Activated CD4-positive, alpha-beta T cell treated with anti-CD3 and anti-CD28 coated beads, Interleukin-2, amount 10 ng/mL, durations not matched to agents 7 days and 5 days (primary cell): ENCODE measurements around the gene THOC1. TPM values are rescaled to one million over a fixed set of nuclear protein-coding genes. Genes with fewer than 3 reads are reported as not detected.
"Not testable (repeated sequence)": the region's sequence is repeated elsewhere in the genome, so short reads cannot be mapped to it uniquely, and the experiment has no call there.

Experiments
- CTCF ChIA-PET: fragments of 350-600 bp; sonication (Branson Sonifier 250); formaldehyde crosslinking; loops from one replicate; lab custom pipeline; 2021; ENCODE audit warnings: antibody characterized with exemption; lab: Charles Lee
- POLR2A ChIA-PET: fragments of 350-600 bp; sonication (Branson Sonifier 250); formaldehyde crosslinking; loops from one replicate; lab custom pipeline; 2021; ENCODE audit warnings: antibody characterized with exemption; lab: Charles Lee
- DNase-seq: peaks from one replicate; pipeline ENCODE4 v3.0.0-alpha.2; 2020
- H3K27ac Mint-ChIP-seq: one replicate; pipeline ENCODE4 v1.8.0; 2021; ENCODE audit warnings: mild to moderate bottlenecking, moderate library complexity, mixed read lengths
- H3K27me3 Mint-ChIP-seq: one replicate; pipeline ENCODE4 v1.8.0; 2021; ENCODE audit warnings: mixed read lengths
- H3K36me3 Mint-ChIP-seq: one replicate; pipeline ENCODE4 v1.8.0; 2021; ENCODE audit warnings: low read depth, mixed read lengths
- H3K4me1 Mint-ChIP-seq: one replicate; pipeline ENCODE4 v1.8.0; 2021; ENCODE audit warnings: mixed read lengths
- H3K4me3 Mint-ChIP-seq: one replicate; pipeline ENCODE4 v1.8.0; 2021; ENCODE audit warnings: mild to moderate bottlenecking, moderate library complexity, mixed read lengths
- H3K9me3 Mint-ChIP-seq: one replicate; pipeline ENCODE4 v1.8.0; 2021; ENCODE audit warnings: mixed read lengths
- total RNA-seq, 2 experiments: library from RNA; stranded (reverse); gene quantifications; one replicate each; pipeline ENCODE4 v1.2.3, GENCODE V29; 2021

Gene THOC1
- total RNA-seq, 2 experiments from 2014 or later: 46.7 to 55.9 TPM

DNA sequence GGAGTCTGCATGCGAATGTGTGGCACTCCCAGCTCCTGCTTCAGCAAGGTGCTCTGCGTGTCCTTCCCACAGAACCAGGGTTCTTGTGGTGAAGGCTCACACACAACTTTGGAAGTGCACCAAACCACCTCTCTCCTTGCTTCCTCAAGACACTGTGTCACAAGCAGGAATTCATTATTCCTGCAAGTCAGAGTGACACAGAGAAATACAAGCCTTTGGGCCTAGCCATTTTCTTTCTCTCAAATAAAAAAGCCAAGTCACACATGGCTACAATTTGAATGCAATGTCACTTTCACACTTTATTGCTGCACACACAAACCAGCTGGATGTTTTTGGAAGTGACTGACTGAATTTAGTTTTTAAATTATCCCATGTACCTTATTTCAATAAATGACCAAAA, 30.1 kb upstream of the THOC1 start:
- no peaks in the 10 kb centered on the region for H3K36me3 Mint-ChIP-seq

DNA sequence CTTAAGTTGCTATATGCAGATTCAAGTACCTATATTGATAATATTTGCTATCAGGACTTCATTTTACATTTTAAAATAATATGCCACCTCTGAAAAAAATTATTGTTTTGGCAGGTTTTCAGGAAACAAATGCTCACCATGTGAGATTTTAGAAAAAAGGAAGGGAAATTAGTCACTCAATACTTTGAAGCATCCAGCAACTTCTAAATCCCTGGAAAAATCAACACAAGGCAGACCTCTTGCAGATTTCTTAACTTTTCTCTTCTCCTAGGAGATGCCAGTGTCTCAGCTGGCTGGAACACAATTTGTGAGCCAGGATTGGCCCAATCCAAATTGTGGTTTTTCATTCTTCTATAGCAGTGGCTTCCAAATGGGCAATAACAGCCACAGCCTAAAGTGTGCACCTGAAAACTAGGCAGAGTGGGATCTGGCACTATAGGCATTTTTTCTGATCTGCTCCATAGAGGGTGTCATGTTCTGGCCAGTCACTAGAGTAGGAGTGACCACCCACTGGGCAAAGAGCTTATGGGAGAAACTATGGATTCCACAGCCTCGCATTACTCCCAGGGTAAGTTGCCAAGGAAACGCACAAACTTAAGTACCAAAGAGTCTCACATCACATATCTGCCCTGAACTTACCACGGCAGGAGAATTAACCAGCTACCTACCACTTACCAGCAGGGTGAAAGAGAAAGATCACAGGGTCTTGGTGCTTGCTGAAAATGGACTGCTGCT, 28.1 kb upstream of the THOC1 start:
- no peak for DNase-seq
- Mint-ChIP-seq H3K36me3 (no peaks in the 10 kb centered on the region), H3K27ac (no peak overlapping the region), H3K4me3 (no peak overlapping the region), H3K27me3 (peaks cover 11% of the 10 kb centered on the region), H3K9me3 (no peaks in the 10 kb centered on the region), H3K4me1 (no peaks in the 10 kb centered on the region)
- ChIA-PET CTCF (interaction anchor here (1.0 kb wide), 1 partner anchor 20 kb away, joined by 3 read pairs; no protein-coding TSS in a partner anchor), POLR2A (interaction anchor here (0.7 kb wide), 1 partner anchor 10 kb away, joined by 4 read pairs; no protein-coding TSS in a partner anchor)

More for the DNA sequence above, 30.1 kb upstream of the THOC1 start:
- no peak for DNase-seq
- no peak overlapping the region for H3K4me3 Mint-ChIP-seq
- no peak overlapping the region for H3K27ac Mint-ChIP-seq
- CTCF ChIA-PET: interaction anchor here (0.9 kb wide), 1 partner anchor 10 kb away, joined by 3 read pairs; no protein-coding TSS in a partner anchor
- H3K4me1 Mint-ChIP-seq: no peaks in the 10 kb centered on the region
- H3K9me3 Mint-ChIP-seq: no peaks in the 10 kb centered on the region
- POLR2A ChIA-PET: no interaction called here
- H3K27me3 Mint-ChIP-seq: peaks cover 13% of the 10 kb centered on the region

DNA sequence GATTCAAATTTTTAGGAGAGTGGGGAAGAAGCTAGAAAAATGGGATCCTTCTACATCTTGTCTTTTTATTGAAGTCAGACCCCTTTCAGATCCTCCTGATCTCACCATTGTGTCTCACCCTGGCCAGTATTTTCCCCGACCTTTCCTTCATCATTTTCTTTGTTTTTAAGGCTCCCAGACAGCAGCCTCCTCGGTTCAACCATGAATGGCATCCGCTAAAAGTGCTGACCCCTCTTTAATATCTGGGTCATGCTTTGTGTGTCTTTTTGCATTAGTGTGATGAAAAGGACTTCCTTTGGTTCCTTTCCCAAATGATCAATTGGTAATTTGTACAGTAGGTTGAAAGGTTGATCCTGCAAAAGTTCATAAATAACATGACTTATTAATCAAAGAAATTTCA, 26.7 kb upstream of the THOC1 start:
- Mint-ChIP-seq H3K4me3 (no peak overlapping the region), H3K4me1 (no peaks in the 10 kb centered on the region), H3K27ac (no peak overlapping the region), H3K27me3 (peaks cover 11% of the 10 kb centered on the region), H3K9me3 (no peaks in the 10 kb centered on the region), H3K36me3 (no peaks in the 10 kb centered on the region)
- no peak for DNase-seq
- CTCF ChIA-PET: no interaction called here
- POLR2A ChIA-PET: no interaction called here

DNA sequence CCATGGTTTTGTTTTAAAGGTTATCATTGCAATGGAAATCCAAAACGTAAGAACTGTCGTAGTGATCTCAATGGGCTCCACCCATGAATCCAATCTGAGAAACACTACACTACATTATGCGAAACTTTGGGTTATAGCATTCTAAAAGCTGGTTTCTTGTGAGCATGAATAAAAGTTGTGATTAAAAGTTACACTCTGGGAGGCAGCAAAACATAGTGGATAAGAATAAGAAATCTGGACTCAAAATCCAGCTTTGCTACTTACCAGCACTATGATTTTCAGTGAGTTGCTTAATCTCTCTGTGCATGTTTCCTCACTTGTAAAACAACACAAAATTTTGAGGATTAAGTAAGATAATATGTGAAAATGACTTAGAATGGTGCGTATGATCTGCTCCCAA, 25.7 kb upstream of the THOC1 start:
- Mint-ChIP-seq H3K36me3 (no peaks in the 10 kb centered on the region), H3K4me3 (no peak overlapping the region), H3K9me3 (no peaks in the 10 kb centered on the region), H3K4me1 (no peaks in the 10 kb centered on the region), H3K27me3 (peaks cover 10% of the 10 kb centered on the region), H3K27ac (no peak overlapping the region)
- no peak for DNase-seq
- POLR2A ChIA-PET: no interaction called here
- CTCF ChIA-PET: no interaction called here

DNA sequence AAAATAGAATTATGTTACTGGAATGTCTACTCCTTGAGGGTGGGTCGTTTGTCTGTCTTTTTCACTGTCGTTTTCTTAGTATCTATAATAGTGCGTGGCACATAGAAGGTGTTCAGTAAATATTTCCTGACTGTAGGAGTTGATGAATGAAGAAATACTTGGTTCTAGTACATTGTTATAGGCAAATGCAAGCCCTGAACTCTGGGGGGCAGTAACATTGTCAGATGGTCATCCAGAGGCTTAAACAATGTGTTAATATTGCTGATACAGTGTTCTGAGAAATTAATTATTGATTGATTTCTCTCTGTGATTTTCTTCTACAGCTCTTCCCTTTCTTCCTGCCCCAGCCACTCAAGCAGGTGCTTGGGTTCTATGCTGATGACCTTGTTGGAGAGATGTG, 24.4 kb upstream of the THOC1 start:
- Mint-ChIP-seq H3K4me3 (no peak overlapping the region), H3K36me3 (no peaks in the 10 kb centered on the region), H3K4me1 (no peaks in the 10 kb centered on the region), H3K27ac (no peak overlapping the region), H3K9me3 (no peaks in the 10 kb centered on the region), H3K27me3 (peaks cover 10% of the 10 kb centered on the region)
- ChIA-PET CTCF (interaction anchor here (0.7 kb wide), 1 partner anchor 118 kb away, joined by 3 read pairs; no protein-coding TSS in a partner anchor), POLR2A (no interaction called here)
- no peak for DNase-seq

DNA sequence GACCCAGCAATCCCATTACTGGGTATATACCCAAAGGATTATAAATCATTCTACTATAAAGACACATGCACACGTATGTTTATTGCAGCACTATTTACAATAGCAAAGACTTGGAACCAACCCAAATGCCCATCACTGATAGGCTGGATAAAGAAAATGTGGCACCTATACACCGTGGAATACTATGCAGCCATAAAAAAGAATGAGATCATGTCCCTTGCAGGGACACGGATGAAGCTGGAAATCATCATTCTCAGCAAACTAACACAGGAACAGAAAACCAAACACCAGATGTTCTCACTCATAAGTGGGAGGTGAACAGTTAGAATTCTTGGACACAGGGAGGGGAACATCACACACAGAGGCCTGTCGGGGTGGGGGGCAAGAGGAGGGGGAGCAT, 22.1 kb upstream of the THOC1 start:
- H3K4me1 Mint-ChIP-seq, H3K4me3 Mint-ChIP-seq, POLR2A ChIA-PET, CTCF ChIA-PET, H3K36me3 Mint-ChIP-seq, H3K9me3 Mint-ChIP-seq, DNase-seq, H3K27ac Mint-ChIP-seq: not testable (repeated sequence)
- peaks cover 14% of the 10 kb centered on the region for H3K27me3 Mint-ChIP-seq

DNA sequence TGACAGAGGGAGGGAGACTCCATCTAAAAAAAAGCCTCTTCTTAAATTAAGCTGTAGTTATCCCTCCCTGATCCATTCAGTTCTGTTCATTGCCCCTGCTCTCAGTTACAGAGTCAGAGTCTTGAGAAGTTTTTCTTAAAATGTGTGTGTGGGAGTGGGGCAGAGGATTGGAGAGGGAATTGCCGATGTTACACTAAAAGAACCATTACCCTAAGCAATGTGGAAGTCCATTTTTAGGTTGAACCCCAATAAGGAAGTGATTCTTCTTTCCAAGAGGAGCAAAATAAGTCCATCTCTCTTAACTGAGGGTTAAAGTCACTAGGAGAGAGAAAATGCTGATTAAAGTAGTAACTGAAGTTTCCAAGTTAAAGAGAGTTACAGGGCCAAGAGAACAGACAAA, 21.2 kb upstream of the THOC1 start:
- POLR2A ChIA-PET: no interaction called here
- H3K27me3 Mint-ChIP-seq: peaks cover 9% of the 10 kb centered on the region
- no peaks in the 10 kb centered on the region for H3K36me3 Mint-ChIP-seq
- CTCF ChIA-PET: interaction anchor here (0.9 kb wide), 1 partner anchor 8 kb away, joined by 3 read pairs; no protein-coding TSS in a partner anchor
- H3K4me1 Mint-ChIP-seq: no peaks in the 10 kb centered on the region
- no peak overlapping the region for H3K4me3 Mint-ChIP-seq
- no peak overlapping the region for H3K27ac Mint-ChIP-seq
- no peaks in the 10 kb centered on the region for H3K9me3 Mint-ChIP-seq
- no peak for DNase-seq

DNA sequence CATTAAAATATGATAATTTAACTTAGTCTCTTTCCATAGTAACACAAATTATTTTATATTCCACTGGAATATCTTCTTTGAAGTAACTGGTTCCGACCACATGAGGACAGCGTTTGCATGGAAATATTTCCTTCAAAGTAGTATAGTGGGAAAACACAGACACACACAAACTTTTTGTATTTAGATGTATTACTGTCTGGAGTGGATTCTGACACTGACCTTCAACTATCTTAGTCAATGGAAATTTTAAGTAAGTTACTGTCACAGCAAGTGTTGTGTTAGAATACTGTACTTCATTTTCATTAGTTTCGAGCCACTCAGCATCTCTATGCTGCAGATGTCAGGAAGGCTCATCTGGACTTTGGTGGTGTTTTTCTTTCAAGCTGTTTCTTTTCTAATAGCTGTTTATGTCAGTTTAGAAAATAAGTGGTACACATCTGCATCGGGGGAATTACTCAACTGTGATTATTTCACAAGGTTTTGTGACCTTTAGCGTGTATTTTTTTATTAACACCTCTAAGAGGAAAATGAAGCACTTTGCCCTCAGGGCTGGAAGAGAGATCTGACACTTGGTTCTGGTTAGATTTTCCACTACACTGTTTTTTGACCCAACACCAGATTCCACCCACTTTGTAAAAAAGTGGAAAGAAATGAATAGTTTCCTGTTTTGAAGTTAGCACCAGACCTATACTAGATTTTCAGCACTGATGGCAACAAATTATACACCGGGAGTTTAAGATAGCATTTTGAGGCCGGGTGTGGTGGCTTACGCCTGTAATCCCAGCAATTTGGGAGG, 18.9 kb upstream of the THOC1 start:
- no peak for DNase-seq
- H3K27me3 Mint-ChIP-seq: peaks cover 7% of the 10 kb centered on the region
- CTCF ChIA-PET: no interaction called here
- H3K4me1 Mint-ChIP-seq: no peaks in the 10 kb centered on the region
- H3K4me3 Mint-ChIP-seq: no peak overlapping the region
- no peaks in the 10 kb centered on the region for H3K36me3 Mint-ChIP-seq
- H3K9me3 Mint-ChIP-seq: no peaks in the 10 kb centered on the region
- POLR2A ChIA-PET: no interaction called here
- no peak overlapping the region for H3K27ac Mint-ChIP-seq

DNA sequence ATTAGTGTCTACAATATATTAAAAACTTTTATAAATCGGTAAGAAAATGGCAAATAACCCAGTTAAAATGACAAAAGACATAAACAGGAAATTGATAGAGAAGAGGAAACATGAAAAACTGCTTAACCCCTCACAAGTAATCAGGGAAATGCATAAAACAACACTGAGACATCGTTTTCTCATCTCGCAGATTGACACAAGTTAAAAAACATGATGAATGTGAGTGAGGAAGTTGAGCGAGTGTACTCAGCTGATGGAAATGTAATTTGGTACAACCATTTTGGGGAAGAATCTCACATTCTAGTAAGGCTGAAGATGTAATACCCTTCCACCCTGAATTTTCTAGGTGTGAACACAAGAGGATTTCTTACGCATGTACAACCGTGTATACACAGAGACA, 18.0 kb upstream of the THOC1 start:
- CTCF ChIA-PET: no interaction called here
- POLR2A ChIA-PET: no interaction called here
- no peak for DNase-seq

DNA sequence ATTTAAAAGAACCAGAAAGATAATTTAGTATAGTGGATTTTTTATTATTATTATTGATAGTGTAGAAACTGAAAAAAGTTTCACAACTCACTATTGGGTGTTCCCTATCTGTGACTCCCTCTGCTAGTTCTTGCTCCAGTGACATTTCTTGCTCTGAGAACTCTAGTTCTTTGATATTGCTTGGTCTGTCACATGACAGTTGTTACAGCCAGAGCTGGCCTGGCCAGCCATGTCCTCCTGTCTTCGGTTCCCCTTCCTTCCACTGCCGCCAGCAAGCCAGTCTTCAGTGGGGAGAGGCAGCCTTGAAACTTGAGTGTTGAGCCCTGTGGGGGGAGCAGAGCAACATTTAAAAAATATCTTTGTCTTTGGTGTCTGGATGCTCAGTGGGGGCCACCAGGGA, 7.6 kb upstream of the THOC1 start:
- CTCF ChIA-PET: no interaction called here
- H3K4me1 Mint-ChIP-seq: no peaks in the 10 kb centered on the region
- no peak for DNase-seq
- no peaks in the 10 kb centered on the region for H3K36me3 Mint-ChIP-seq
- POLR2A ChIA-PET: no interaction called here
- peaks cover 4% of the 10 kb centered on the region for H3K9me3 Mint-ChIP-seq
- no peaks in the 10 kb centered on the region for H3K27me3 Mint-ChIP-seq
- H3K4me3 Mint-ChIP-seq: no peak overlapping the region
- H3K27ac Mint-ChIP-seq: no peak overlapping the region

More for the DNA sequence above, 18.0 kb upstream of the THOC1 start:
- H3K36me3 Mint-ChIP-seq: no peaks in the 10 kb centered on the region
- no peaks in the 10 kb centered on the region for H3K4me1 Mint-ChIP-seq
- H3K27ac Mint-ChIP-seq: no peak overlapping the region
- peaks cover 8% of the 10 kb centered on the region for H3K27me3 Mint-ChIP-seq
- H3K9me3 Mint-ChIP-seq: no peaks in the 10 kb centered on the region
- H3K4me3 Mint-ChIP-seq: no peak overlapping the region

DNA sequence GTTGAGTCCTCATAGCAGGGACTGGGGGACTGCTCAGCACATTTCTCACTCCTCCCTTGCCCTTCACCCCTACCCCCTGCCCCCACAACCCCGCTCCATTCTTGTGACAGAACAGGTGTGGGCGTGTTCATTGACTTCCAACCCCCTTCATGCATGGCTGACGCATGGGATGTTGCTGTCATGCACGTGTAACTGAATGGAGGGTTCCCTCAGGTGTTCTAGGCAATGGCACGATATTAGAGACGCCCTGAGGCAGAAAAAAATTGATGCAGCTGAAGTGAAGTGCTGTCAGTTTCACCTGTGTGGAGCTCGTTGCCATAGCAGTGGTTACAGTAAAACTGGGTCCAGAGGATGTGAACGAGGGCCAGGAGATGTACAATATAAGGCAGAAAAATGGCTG, 6.5 kb upstream of the THOC1 start:
- no peaks in the 10 kb centered on the region for H3K27me3 Mint-ChIP-seq
- peaks cover 4% of the 10 kb centered on the region for H3K9me3 Mint-ChIP-seq
- no peak for DNase-seq
- H3K4me3 Mint-ChIP-seq: no peak overlapping the region
- H3K4me1 Mint-ChIP-seq: peaks cover 7% of the 10 kb centered on the region
- H3K27ac Mint-ChIP-seq: no peak overlapping the region
- ChIA-PET CTCF (no interaction called here), POLR2A (no interaction called here)
- no peaks in the 10 kb centered on the region for H3K36me3 Mint-ChIP-seq

DNA sequence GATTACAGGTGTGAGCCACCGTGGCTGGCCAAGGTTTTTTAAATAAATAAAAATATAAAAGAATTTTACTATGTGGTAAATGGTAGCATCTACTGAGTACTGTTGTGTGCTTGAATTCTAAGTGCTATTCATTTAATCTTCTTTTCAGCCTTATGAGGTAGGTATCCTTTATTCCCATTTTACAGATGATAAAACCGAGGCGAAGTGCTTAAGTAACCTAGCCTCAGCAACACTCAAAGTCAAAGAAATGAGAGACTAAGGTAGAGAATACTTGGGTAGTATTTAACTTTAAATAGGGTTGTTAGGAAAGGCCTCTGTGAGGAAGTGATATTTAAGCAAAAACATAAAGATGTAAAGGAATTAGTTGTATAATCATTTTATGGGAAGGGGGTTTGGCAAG, 5.7 kb upstream of the THOC1 start:
- Mint-ChIP-seq H3K4me1 (peaks cover 15% of the 10 kb centered on the region), H3K9me3 (peaks cover 4% of the 10 kb centered on the region), H3K4me3 (no peak overlapping the region), H3K27me3 (no peaks in the 10 kb centered on the region), H3K27ac (no peak overlapping the region), H3K36me3 (no peaks in the 10 kb centered on the region)
- ChIA-PET POLR2A (no interaction called here), CTCF (no interaction called here)
- DNase-seq: no peak

DNA sequence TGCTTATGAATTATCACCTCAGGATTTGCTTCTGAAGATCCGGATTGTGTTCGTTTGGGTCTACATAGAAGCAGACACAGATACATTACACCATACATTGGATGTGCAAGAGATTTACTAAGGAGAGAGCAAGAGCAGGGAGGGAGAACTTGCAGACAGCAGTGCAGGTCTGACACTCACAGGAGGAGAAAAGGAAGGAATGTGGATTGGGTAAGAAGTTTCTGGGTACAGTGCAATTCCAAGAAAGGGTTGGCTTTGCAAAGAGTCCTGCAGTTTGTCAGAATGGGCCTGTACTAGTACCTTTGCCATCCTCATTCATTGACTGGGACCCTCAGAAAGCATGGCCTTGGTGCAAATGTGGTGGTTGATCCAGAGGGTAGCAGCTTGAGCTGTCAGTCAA, 4.8 kb upstream of the THOC1 start:
- Mint-ChIP-seq H3K27ac (no peak overlapping the region), H3K27me3 (no peaks in the 10 kb centered on the region), H3K9me3 (peaks cover 4% of the 10 kb centered on the region), H3K4me1 (peaks cover 17% of the 10 kb centered on the region), H3K36me3 (no peaks in the 10 kb centered on the region), H3K4me3 (no peak overlapping the region)
- CTCF ChIA-PET: no interaction called here
- POLR2A ChIA-PET: no interaction called here
- DNase-seq: no peak
